Midbrain (tissue), 1 donor: ENCODE measurements around the gene KRT3.
"Not testable (repeated sequence)": the region's sequence is repeated elsewhere in the genome, so short reads cannot be mapped to it uniquely, and the experiment has no call there.

ENCODE experiments used
- DNase-seq: peaks from one replicate; lab custom pipeline; 2025; lab: John Stamatoyannopoulos, UW

KRT3 gene

DNA sequence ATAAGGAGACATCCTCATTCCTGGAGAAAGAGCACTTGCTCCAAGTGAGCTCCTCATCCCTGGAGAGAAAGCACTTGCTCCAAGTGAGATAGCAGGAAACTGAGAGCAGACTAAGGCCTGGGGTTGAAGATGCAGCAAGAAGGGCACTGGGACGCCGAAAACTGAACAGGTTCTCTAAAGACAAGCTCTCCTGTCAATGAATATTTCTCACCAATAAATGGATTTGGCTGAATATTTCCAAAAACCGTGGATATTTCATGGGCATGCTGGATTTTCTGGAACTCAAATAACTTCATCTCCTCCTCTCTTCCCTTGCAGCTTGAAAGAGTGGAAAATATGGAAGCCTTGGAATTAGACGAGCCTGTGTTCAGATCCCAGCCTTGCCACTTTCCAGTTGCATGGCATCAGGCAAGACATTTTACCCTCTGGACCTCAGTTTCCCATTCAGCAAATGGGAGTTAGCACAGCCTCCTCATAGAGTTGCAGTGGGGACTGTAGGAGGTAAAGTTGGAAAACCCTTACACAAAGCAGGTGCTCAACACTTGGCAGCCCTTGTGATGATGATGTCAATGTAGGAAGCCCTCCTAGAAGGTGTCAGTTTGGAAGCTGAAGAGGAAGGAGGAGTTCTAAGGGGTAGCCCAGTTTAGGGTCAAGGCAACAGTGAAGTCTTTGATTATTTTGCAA is 14.4 kb downstream of the KRT3 start:
- DNase-seq: no peak

GRCh38 chr12:52779914-52780313 is 16.0 kb downstream of the KRT3 start:
- no peak for DNase-seq

GRCh38 chr12:52778833-52779232 is 17.1 kb downstream of the KRT3 start:
- no peak for DNase-seq

DNA sequence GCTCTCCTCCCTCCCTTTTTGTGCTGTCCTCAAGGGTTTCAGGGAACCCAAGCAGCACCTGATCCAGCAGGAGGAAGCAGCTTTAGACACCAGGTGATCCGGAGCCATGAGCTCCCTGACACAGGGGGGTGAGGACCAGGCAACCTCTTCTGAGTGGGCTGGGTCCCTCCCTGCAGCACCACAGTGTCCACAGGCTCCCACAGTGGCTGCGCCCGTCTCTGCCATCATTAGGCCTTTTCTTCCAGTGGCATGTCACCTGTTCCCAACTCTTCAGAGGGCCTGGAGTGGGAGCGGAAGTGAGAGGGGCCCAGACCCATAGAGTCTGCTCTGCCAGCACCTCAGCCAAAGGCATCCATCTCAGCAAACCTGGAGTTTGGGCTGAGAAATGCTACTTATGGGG is 18.4 kb downstream of the KRT3 start:
- DNase-seq: no peak

DNA sequence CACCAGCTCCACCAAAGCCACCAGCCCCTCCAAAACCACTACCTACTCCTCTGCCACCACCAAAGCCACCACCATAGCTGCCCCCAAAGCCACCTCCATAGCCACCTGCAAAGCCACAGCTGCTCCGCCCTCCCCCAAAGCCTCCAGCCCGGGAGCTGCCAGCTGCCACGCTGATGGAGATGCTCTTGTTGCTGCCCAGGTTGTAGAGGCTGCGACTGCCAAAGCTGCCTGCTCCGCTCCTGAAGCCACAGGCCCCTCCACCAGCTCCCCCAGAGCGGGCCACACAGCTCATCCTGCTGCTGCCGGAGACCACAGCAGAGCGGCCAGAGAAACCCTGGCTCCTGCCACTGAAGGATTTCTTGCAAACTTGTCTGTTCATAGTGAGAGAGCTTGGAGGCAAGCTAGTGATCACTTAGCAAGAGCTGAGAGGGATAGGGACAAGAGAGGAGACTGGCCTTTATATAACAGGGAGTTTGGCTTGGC is 19.0 kb downstream of the KRT3 start, which contains the start of gene KRT76:
TSS of gene KRT76 (minus strand) at position 433 of the 483 bp plus-strand sequence. CDS start at position 379, 54 bp downstream.
- no peak for DNase-seq

DNA sequence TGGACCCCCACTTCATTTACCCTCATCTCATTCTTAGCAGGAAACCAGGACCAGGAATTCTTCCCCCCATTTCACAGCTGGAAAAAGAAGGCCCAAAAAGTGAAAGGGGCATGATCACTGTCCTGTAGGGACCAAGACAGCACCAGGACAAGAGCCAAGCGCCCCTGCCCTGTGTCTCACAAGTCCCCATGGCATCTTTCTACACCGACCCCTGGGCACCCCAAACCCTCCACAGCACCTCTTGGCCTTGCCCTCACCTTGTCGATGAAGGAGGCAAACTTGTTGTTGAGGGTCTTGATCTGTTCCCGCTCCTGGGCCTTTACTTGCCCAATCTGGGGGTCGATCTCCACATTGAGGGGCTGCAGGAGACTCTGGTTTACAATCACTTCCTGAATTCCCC is 19.5 kb downstream of the KRT3 start:
- DNase-seq: no peak

DNA sequence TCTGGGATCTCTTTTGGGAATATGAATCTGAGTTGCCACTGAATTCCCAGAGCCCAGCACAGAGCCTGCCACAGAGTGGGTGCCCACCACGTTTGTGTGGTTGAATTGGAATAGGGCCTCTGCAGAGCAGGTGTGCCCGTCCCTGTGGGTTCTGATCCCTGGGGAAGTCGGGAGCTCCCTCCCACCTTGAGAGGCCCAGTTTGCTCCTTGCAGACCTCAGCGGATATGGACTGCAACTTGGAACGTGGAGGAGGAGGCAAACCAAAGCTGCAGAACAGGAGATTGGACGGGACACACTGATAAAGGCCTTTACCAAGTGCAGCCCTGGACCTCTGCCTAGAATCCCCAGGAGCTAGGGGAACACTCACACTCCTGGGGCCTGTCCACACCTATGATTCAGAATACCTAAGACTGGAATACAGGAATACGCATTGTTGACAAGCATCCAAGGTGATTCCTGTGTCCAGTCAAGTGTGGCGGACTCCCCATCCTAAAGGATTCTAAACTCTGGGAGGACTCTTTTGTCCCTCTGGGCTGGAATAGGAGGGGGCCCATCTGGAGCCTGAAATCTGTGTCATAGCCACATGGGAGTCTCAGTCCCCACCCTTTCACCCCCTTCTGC is 21.2 kb downstream of the KRT3 start:
- DNase-seq: no peak

DNA sequence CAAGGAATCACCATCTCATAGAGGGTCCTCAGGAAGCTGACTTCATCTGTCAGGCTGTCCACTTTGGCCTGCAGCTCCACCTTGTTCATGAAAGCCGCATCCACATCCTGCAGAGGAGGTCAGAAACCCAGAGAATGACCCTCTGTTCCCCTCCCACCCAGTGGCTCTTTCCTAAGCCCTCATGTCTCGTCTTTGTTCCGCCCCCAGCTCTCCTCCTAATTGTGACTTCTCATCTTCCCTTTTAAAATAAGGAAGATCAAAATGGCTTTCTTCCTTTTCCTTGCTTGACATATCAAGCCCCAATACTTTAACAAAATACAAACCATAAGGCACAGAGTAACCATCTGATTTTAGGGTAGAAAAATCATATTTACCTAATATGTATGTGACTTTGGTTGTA is 23.1 kb downstream of the KRT3 start:
- no peak for DNase-seq

GRCh38 chr12:52772188-52772587 is 23.7 kb downstream of the KRT3 start:
- DNase-seq: no peak

GRCh38 chr12:52771505-52771904 is 24.4 kb downstream of the KRT3 start:
- DNase-seq: no peak

DNA sequence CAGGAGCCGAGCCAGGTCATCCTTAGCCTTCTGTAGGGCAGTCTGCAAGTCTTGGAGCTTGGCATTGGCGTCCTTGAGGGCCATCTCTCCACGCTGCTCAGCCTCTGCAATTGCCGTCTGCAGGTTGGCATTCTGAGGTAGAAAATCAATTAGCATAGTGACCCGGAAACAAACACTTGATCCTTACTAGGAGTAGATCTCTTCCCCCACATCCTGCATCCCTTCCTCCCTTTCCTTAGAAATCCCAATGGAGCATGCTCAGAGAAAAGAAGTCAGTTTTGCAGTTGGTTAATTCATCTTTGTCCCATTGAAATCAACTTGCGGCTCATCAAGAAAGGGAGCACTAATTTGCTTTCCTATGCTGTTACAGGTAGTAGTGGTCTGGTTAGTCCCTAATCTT is 24.8 kb downstream of the KRT3 start:
- no peak for DNase-seq

DNA sequence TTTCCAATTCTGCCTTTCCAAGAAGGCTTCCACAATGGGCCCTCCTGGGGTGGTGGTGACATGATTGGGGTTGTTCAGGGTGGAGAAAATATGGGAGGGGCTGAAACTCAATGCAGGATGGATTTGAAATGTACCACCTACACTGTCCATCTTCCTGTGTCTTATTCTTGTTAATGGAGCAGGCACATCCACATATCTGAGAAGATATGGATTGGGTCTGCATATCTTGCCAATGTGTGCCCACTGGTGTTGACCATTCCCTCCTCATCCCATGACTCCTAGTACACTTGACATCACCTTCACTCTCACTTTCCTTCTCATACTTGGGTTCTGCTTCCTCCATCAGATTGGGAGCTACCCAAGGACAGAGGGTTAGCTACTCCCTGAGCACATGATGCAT is 26.0 kb downstream of the KRT3 start:
- DNase-seq: no peak

DNA sequence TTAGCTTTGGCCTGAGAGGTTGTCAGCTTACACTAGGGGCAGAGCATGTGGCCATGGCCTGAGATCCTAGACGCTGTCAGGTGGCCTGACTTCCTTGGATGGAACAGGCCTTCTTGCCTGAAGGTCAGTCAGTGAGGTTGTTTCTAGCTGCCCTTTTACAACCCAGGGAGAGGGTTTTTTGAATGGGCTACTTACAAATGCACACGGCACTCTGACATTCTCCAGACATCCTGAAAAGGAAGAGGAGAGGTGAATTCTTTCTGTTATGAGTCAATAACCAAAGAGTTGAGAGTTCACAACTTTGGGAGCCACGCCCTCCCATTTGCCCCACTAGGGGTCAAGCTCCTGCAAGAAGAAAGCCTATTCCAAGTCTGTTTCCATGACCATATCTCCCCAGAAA is 26.6 kb downstream of the KRT3 start:
- DNase-seq: no peak

- no peak for DNase-seq
Measured at GRCh38 chr12:52768479-52769200, 27.3 kb downstream of the KRT3 start.

GRCh38 chr12:52767427-52767826 is 28.5 kb downstream of the KRT3 start:
- DNase-seq: no peak

DNA sequence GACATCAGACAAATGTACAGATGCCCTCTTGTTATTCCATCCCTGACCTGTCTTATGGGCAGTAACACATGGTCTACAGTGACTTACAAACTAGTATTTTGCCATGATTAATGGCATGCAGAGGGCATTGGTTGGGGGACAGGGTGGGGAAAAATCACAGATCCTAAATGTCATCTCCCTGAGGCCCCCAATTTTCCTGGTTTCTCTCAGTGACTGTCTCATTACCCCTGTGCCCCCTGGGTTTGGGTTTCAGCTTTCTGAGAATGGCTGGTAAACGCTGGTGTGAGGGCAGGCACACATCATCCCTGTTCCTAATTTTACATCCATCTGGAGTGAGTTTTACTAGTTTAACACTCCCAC is 28.9 kb downstream of the KRT3 start:
- DNase-seq: no peak

DNA sequence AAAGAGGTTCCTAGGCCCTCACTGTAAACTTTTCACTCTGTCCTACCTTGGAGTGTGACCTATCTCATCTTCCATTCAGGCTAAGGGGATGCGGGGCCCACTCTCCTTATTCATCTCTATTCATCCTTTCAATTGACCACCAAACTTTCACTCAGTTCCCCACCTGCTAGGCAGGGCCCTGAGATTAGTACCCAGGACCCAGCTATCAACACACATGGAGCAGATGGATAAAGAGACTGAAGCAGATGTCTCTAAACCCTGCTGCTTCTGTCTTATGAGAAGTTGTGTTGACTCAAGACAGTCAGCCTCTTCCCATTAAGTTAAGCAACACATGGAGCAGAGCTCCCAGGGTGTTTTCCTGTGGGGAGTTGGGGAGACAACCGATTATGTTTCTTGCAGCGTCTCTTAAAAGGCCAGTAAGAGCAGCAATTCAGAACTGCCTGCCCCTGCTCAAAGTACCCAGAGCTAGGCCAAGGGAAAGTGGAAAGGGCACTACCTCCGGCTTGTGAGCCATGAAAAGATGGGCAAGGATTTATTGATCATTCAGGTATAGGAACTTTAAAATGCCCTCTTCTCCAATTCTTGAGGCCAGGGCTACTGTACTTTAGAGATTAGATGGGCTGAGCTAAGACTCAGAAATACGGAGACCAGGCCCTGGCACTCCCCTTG is 29.4 kb downstream of the KRT3 start:
- DNase-seq: no peak

DNA sequence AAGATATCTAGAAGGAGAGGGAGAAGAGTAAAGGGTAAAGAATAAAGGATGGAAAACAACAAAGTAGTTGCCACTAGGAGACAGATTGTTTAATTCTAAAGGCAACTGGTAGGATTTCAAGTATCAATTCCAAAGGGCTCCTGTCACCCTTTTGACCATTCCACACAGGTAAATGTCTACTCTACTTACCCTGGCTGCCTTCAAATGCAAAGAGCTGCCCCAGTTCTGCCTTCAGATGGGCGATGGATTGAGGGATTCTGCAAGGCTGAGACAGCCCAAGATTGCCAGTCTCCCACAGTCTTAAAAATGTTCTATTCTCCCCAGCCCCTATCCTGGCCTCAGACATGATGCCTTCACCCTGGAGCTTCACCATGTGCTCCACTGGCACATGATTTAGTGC is 30.2 kb downstream of the KRT3 start:
- no peak for DNase-seq

GRCh38 chr12:52763991-52764390 is 31.9 kb downstream of the KRT3 start:
- no peak for DNase-seq

DNA sequence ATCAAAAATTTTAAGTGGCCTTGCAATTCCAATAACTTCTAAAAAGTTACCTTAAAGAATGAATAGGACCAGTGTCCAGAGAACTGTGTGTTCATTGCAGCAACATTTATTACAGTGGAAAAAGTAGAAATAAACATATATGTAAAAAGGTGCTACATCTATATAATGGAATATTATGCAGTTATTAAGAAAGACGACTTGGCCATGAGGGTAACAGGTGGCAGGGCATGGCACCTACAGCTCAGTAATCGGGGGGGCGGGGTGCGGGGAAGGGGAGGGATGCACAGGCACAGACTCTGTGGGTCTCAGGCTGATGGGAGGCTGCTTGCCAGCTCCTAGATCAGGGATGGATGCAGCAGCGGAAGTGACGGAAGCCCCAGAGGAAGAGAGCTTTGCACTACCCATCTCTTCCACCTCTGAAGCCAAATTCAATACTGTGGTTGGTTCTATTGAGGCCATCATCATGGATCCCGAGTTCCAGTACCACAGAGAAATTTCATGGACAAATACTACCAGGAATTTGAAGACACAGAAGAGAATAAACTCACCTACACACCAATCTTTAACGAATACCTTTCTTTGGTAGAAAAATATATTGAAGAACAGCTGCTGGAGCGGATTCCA is 32.8 kb downstream of the KRT3 start:
- no peak for DNase-seq

DNA sequence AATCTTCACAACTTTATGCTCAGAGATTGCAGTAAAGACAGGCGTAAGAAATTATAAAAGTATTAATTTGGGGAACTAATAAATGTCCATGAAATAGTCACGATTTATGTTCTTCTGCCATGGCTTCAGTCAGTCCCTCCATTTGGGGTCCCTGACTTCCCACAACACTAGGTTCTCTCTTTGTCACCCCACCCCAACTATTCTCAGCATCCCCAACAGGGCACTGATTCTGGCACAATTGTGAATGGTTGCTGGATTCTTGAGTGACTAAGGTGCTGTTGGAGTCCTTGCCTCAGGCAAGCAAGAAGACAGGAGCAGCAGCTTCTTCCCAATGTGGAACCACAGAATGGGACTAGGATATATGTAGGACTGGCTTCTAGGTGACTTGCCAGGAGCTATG is 34.1 kb downstream of the KRT3 start:
- no peak for DNase-seq

- DNase-seq: not testable (repeated sequence)
Measured at GRCh38 chr12:52761218-52761617, 34.7 kb downstream of the KRT3 start.
